GM19099 (cell line): ENCODE results near the gene GJB6.

Experiments
- POLR2A ChIP-seq: IDR thresholded peaks from 3 replicates; pipeline ENCODE4 v1.6.1; 2011; ENCODE audit warnings: low read depth; ENCODE audit not compliant: insufficient read length; ENCODE audit errors: extremely low read depth

GJB6 gene

DNA sequence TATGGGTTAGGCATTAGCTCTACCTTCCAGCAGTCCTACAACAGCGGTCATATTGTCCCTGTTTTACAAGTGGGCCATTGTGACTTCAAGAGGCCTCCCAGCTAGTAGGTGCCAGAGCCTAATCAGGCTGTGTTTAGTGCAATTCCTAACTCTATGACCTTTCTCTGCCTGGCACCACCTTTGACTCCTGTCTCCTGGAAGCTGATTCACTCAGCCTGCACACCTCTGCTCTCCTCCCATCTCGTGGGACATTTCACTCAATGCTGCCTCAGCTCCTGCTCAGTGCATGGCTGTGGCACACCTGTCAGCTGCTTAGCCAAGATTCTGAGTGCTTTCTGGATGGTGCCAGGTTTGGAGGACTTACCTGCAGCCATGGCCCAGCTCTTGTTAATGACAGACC, 9.5 kb upstream of the GJB6 start:
- no peak for TF ChIP-seq POLR2A

DNA sequence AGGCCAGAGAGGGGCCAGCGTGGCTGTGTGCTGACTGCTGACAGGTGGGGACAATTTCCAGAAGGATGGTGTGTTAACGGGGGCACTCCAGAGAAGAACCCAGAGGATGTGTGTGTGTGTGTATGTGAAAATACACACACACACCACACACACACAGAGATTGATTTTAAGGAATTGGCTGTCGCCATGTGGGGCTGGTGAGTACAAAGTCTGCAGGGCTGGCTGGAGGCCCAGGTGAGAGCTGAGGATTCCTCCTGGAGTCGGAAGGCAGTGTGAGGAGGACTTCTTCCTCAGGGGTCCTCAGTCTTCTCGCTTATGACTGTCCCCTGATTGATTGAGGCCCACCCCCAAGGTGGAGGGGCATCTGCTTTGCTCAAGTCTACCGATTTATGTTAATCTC, 7.6 kb upstream of the GJB6 start:
- no peak for TF ChIP-seq POLR2A

DNA sequence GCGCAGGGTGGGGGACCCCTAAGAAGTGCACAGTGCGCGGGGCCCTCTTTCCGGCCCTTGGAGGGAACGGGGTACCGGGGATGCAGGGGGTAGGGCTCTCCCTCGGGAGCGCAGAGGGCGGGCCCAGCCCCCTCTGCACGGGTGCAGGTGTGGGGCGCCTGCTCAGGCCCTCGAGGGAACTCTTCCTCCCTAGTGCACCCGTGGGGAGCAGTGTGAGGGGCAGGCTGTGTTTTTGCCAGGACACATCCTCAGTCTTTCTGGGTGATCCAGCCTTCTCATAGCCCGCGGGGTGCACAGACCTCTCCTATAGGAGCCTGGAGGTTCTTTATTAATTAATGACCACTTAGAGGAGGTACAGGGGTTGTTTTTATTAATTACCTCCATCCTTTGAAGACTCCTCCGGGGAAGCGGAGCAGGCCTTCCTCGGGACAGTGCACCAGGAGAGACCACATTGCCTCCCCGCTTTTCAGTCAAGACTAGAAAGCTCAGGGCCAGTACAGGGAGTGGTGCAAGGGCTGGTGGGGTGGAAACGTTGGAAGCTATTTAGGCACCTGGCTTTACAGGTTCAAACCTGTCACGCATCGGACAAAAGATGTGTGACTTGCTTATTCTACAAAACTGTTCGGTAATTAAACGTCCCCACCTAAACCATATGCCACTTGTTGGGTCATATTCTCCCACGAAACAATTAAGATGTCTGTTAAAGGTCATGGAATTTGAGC, 598 bp upstream of the GJB6 start:
- TF ChIP-seq POLR2A: no peak

DNA sequence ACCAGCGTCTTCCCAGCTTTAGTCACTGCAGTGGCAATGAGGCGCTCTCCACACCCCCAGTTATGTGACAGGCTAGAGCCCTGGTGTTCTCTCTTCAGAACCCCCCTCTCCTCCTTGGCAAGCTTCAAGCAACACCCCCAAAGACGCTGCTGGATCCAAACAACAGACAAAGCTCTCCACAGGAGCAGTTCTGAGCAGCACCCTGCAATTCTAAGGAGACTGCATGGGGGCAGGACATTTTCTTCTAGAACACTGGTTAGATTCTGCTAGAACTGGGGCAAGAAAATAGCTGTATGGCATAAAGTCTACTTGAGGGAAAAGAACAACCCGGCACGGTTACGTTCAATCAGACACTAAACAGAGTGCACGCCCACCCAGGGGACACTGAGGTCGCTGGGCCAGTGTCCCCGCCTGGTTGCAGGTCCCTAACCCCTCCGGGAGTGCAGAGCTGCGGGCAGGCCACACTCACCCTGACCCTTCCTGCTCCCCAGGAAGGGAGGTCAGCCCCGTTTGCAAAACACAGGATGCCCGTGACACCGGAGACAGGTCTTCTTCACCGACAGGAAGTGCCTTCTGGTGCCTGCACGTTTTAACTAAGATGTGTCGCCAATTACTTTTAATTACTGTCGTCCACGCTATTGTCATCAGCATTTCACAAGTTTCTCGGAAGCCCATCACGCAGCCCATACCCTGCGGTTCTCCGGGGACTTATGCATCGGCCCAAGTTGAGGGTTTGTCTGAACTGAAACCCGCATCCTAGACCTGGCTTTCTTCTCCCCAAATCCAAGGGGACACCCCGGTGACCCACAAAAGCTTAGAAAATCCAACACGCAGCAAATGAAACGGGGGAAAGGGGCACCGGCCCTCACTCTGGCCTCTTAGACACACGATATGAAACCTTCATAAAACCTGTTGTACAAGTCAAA, 943 bp downstream of the GJB6 start:
- TF ChIP-seq POLR2A: no peak

DNA sequence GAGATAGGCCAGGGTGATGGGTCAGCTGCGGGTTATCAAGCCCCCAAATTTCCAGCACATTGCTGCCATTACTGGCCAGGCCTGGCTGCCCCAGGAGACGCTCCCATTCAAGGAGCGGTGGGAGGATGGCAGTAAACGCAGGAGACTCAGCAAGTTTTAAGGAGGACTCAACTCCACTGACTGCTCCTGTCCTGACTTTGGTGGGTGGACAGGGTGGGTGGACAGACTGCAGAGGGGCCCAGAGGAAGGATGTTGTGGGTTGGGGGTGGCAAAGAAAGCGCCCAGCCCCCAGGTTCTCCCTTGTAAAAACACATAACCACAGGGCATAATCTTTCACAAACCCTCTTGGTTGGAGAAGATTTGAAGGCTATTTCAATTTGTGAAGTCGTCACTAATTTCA, 4.4 kb downstream of the GJB6 start:
- no peak for TF ChIP-seq POLR2A

DNA sequence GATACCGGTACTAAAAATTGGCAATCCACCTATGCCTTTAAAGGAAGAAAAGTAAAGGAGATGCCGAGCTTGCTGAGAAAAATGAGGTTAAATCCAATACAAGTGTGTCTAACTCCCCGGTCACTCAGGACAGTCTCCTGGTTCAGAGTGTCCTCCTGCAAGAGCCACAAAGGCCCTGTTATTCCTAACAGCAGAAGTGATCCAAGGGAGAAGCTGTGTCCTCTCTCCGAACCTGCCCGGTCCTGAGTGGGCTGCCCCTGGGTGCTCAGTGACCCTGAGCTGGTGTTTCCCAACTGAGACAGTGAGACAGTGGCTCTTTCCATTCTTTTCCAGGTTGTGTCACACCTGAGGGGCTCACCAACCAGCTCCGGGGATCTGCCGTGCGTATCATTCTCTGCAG, 4.8 kb downstream of the GJB6 start:
- no peak for TF ChIP-seq POLR2A

DNA sequence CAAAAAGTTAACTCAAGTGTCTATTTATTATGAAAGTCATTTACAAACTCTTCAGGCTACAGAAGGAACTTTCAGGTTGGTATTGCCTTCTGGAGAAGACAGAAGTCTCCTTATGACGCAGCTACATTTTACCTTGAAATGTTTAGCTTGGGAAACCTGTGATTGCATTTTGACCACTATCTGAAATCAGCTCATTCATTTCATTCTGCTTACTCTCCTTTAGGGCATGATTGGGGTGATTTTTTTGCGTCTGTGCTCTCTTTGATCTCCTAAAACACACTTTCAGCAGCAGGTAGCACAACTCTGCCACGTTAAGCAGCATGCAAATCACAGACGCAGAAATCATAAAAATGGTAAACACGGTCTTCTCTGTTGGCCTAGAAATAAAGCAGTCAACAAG, 9.6 kb downstream of the GJB6 start:
- TF ChIP-seq POLR2A: no peak

DNA sequence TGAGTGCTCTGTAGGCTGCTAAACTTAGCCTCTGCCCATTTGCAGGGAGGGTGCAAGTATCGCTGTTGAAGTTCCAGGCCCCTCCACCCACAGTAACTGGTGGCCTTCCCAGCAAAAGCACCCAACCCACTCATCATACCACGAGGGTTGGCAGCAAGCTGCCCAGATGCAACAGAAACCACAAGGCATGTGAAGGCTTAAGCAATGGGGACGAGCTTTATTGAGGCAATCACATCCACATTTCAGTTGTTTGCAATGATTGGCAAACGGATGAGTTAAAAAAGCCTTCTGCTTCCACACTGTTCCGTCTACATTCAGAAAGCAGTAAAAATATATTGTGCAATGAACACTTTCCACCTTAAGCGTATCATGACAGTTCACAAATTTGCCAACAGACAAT, 10.3 kb downstream of the GJB6 start:
- TF ChIP-seq POLR2A: no peak

DNA sequence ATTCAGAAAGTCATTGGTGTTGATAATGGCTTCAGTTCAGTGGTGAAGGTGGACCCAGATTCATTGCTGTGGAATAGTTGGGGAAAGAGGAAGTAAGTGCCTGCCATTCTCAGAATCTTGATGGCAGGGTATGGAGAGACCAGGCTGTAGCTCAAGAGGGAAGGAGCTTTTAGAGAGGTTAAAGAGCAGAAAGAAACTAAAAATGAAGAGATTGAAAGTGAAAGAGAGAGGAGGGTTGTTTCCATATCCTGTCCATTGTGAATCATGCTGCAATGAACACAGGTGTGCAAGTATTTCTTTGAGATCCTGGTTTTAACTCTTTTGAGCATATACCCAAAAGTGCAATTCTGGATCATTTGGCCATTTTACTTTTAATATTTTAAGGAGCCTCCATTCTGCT, 12.5 kb downstream of the GJB6 start:
- no peak for TF ChIP-seq POLR2A

DNA sequence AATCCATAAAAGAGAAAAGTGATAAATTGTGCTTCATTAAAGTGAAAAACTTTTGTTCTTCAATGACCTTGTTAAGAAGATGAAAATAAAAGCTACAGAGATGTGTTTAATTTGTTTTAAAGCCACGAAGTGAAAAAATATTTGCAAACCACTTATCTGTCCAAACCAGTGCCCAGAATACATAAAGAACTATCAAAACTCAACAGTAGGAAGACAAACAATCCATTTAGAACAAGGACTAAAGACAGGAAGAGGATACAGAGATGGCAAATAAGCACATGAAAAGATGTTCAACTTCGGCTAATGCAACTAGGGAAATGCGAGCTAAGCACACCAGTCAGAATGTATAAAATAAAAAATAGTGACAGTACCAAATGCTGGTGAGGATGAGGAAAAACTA, 15.0 kb downstream of the GJB6 start:
- no peak for TF ChIP-seq POLR2A

DNA sequence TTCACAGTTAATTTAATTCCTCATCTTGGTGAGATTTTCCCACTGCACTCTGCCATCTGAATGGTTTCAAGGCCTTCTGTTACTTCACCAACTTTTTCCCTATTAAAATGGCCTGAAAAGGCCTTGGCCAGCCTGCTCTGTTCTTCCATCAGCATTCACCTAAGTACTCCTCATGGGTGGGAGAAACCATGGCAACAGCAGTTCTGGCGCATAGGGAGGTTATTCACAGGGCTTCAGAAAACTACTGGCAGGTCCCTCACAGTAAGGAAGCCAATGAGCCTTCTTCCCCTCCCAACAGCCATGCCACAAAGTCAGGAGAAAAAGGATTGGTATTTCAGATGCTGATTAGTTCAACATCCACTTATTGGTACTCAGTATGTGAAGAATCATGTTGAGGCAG, 22.2 kb downstream of the GJB6 start:
- no peak for TF ChIP-seq POLR2A

DNA sequence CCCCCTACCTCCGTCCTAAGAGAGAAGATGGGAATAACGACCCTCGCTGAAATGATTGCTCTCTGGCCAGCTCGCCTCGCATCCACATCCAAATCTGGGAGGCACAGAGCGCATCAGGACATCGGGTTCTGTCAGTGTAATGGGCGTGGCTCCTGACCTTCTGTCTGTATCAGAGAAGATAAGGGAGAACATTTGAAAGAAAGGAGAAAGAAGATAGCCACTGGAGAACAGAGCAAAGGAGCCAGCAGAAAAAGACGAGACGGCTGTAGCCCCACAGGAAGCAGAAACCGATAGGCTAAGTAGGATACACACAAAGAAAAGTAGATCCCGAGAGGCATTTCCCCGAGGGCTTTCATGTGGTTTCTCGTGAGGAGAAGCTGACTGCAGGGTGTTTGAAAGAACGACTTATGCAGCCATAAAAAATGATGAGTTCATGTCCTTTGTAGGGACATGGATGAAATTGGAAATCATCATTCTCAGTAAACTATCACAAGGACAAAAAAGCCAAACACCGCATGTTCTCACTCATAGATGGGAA, 25.4 kb downstream of the GJB6 start:
- no peak for TF ChIP-seq POLR2A

DNA sequence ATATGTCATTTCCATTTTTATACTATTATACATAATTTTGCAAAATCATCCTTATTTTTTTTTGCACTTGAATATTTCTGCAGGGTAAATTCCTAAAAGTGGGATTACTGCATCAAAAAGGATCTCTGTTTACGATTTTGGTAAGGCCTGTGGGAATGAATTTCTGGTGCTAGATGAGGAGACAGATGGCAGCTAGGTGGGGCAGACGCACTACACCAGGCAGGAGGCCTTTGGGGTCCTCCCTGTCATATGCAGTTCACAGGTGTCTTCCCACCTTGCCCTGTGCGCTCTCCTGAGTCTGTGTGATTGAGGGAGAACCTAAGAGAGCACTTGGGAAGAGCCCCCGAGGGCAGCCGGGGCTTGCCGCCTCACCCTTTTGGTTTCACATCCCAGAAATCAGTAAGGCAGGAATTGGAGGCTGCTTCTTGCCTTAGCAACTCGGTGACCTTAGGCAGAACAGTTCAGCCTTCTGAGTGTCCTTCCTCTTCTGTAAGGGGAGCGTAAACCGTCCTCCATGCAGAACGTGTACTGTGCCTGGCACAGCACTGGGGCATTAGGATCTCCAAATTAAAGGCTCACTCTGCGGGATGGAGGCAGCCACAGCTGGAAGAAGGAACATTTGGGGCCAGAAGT, 25.9 kb downstream of the GJB6 start:
- no peak for TF ChIP-seq POLR2A

DNA sequence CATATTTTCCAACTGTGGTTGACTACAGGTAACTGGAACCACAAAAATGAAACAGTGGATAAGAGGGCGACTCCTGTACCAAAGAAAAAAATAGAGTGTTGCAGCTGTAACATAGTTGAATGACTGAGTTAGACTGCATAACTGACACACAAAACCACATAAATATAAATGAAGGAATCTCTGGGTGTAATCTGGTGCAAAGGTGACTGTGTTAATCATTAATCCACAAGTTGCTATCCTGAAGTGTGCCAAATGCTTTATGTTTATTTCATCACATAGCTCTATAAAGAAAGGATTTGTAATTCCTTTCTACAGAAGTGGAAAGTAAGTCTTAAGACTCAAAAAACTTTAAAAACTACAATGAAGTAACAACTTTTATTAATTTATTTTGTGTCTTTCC, 33.3 kb downstream of the GJB6 start:
- TF ChIP-seq POLR2A: no peak

DNA sequence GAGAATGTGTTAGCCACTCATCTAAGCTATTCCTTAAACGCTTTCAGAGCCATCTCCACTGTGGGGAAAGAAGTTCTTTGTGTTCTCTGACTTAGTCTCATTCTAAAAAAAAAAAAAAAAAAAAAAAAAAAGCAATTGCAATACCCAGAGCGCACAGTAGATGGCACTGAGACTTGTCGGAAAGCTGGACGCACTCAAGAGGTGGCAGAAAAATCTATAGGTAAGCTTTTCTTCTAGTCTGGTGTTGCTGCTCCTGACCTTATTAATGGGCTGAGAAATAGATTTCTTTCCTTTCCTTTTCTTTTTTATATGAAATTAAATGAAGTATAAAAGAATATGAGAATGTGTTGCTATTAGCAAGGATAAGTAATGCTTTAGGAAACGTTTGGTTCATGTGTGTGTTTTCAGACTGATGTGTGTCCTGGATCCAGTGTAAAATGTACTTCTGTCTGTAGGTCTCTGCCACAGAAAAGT, 34.7 kb downstream of the GJB6 start:
- no peak for TF ChIP-seq POLR2A

DNA sequence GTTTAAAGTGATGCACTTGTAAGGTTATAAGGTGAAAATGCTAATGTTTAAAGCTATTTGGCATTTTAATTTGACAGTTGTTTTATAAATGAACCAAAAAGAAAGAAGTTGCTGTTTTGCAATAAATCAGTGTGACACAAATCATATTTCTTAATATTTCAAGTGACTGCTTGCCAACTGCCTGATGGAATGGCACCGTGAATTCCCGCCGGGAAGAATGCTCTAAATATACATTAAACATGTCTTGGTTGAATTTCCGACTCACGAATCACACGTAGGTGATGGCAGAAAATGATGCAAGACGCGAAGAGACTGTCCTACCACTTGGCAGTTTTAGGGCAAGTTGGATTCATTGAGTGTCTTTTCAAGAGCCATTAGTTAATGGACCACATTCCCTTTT, 36.3 kb downstream of the GJB6 start:
- TF ChIP-seq POLR2A: no peak

DNA sequence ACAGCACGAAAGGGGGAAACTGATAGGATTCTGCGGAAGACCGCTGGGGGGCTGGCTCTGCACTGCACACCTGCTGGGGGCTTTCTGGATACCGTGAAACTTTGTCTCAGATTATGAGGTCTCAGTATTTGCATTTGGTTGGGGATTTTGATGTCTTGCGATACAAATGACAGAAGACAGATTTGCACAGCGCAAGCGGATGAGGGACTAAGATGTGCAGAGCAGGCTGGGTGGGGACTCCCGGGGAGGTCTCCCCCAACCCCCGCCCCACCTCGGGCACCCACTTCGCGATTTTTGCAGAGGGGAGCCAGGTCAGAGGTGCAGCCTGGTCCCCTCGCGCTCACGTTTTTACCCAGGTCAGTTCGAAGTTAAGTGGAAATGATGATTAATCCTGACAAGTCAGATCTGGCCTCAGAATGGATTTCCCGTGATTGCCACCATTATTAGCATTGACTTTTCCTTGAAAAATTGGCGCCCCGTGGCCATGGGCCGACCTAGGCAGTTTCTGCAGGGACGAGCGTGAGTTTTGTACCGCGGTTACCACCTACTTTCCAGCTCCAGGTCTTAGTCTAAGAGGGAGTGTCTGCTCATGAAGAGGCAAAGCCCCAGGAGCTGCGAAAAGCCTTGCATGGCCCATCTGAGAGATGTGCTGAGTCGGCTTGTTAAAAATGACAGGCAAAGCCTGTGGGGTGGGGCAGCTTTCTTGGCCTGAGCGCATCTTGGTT, 38.0 kb downstream of the GJB6 start:
- no peak for TF ChIP-seq POLR2A
